ENCODE data around the gene CNPY4. TPM values are rescaled to one million over a fixed set of nuclear protein-coding genes. Genes with fewer than 3 reads are reported as not detected.

CNPY4 gene
- total and polyA plus RNA-seq, 2 donors (not counting 1 experiment from before 2014, with no cell fraction given) = 8.0 to 13.9 TPM

DNA sequence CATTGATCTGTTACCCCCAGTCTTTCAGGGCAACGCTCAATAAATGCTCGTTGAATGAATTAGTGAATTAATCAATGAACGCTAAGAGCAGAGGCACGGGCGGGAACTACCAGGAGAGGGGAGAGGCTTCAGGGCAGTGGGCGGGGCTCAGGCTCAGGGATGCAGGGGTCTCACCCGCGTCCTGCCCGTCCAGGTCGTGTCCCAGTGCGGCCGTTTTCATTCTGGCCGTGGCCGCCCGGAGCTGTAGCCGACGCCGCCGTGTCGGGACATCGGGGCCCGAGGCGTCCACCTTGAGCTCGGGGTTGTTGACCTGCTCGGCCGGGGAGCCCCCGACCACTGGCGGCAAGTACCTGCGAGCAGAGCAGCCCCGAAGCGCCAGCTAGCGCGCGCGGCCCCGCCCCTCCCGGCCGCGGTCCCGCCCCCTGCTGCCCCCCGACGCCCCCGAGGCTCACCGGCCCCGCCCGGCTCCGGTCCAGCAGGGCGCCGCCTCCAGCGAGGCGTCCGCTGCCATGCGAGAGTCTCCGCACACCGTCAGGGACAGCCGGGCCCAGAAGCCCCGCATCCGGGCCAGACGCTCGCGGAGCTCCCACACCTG, 51.8 kb downstream of the CNPY4 start:
- DNase-seq (peak; percentile 39), ATAC-seq (ENCODE audit: low read depth) (peak; percentile 58)
- CTCF ChIA-PET = interaction anchor here (0.8 to 1.8 kb wide), 4 partner anchors 19 to 181 kb away, joined by 3 to 9 read pairs (median 4); no protein-coding TSS in a partner anchor
- TF ChIP-seq EZH2 (IDR thresholded peaks at IDR 0.05; ENCODE audit: borderline replicate concordance, insufficient read depth, low read depth, low read length, poor library complexity, severe bottlenecking) (no peak), CTCF (IDR thresholded peaks at IDR 0.05) (no peak)
- no peak overlapping the region for H3K27ac Mint-ChIP-seq
- no peaks in the 10 kb centered on the region for H3K79me2 ChIP-seq (ENCODE audit: control insufficient read depth, insufficient read depth, low read length)
- peak overlapping the region; percentile 66 for H2AFZ ChIP-seq (ENCODE audit: insufficient read depth, low read depth, low read length, poor library complexity, severe bottlenecking)
- H3K9me3 Mint-ChIP-seq (ENCODE audit: insufficient read depth) = no peaks in the 10 kb centered on the region
- peaks cover 0 to 56% (median 36%) of the 10 kb centered on the region in 4 experiments for H3K27me3 ChIP-seq (replicated peaks in 1 of 4; ENCODE audit: control extremely low read depth in 1 of 4, control insufficient read depth in 3 of 4, insufficient read depth in 4 of 4, low read length in 3 of 4)
- no peaks in the 10 kb centered on the region for H3K36me3 ChIP-seq (replicated peaks in 1 of 2; ENCODE audit: control extremely low read depth in 1 of 2, control insufficient read depth in 1 of 2, extremely low read depth in 1 of 2, insufficient read depth in 2 of 2, low read length in 1 of 2)
- H3K4me2 ChIP-seq (replicated peaks; ENCODE audit: low read depth, low read length, poor library complexity, severe bottlenecking) = peak overlapping the region; percentile 94
- H3K27me3 Mint-ChIP-seq = peaks cover 48% of the 10 kb centered on the region
- H3K9me3 ChIP-seq (ENCODE audit: control extremely low read depth in 1 of 3, control insufficient read depth in 2 of 3, insufficient read depth in 1 of 3, low read length in 2 of 3) = peaks cover 0 to 7% (median 0%) of the 10 kb centered on the region in 3 donors
- H3K4me1 Mint-ChIP-seq = peaks cover 42% of the 10 kb centered on the region
- H3K4me3 ChIP-seq (ENCODE audit: control extremely low read depth in 1 of 5, extremely low read depth in 1 of 5, insufficient read depth in 1 of 5, low read depth in 2 of 5, low read length in 4 of 5) = peak overlapping the region in 4 of 5 experiments; percentile 17 to 52 (median 46)
- H4K20me1 ChIP-seq (ENCODE audit: control insufficient read depth, insufficient read depth, low read length, poor library complexity, severe bottlenecking) = peaks cover 5% of the 10 kb centered on the region
- peak overlapping the region; percentile 72 for H3K4me3 Mint-ChIP-seq
- POLR2A ChIA-PET = interaction anchor here (0.6 to 2.2 kb wide), 4 partner anchors 16 to 197 kb away, joined by 3 to 8 read pairs (median 4); partner anchors contain the start of gene LAMTOR4
- intact Hi-C loops (cut with micrococcal nuclease) = no loop called here
- H3K4me1 ChIP-seq (ENCODE audit: control insufficient read depth in 2 of 2, insufficient read depth in 2 of 2, low read length in 2 of 2) = peaks cover 39 to 42% of the 10 kb centered on the region in 2 donors
- 9% methylated on average over 61 of the region's 61 CpGs for WGBS (ENCODE audit: insufficient coverage)
- H3K27ac ChIP-seq (ENCODE audit: low read length in 2 of 2) = no peak overlapping the region
- peak overlapping the region; percentile 53 for H3K9ac ChIP-seq (ENCODE audit: low read length)

GRCh38 chr7:100171840-100172239, 52.4 kb downstream of the CNPY4 start:
- Histone ChIP-seq H4K20me1 (ENCODE audit: control insufficient read depth, insufficient read depth, low read length, poor library complexity, severe bottlenecking) (peaks cover 5% of the 10 kb centered on the region), H3K27ac (ENCODE audit: low read length in 2 of 2) (no peak overlapping the region), H2AFZ (ENCODE audit: insufficient read depth, low read depth, low read length, poor library complexity, severe bottlenecking) (peak overlapping the region; percentile 66), H3K4me2 (replicated peaks; ENCODE audit: low read depth, low read length, poor library complexity, severe bottlenecking) (peak overlapping the region; percentile 94), H3K4me3 (ENCODE audit: control extremely low read depth in 1 of 5, extremely low read depth in 1 of 5, insufficient read depth in 1 of 5, low read depth in 2 of 5, low read length in 4 of 5) (peak overlapping the region in 3 of 5 experiments; percentile 44 to 52 (median 48)), H3K9ac (ENCODE audit: low read length) (peak overlapping the region; percentile 53), H3K79me2 (ENCODE audit: control insufficient read depth, insufficient read depth, low read length) (no peaks in the 10 kb centered on the region), H3K36me3 (replicated peaks in 1 of 2; ENCODE audit: control extremely low read depth in 1 of 2, control insufficient read depth in 1 of 2, extremely low read depth in 1 of 2, insufficient read depth in 2 of 2, low read length in 1 of 2) (no peaks in the 10 kb centered on the region), H3K9me3 (ENCODE audit: control extremely low read depth in 1 of 3, control insufficient read depth in 2 of 3, insufficient read depth in 1 of 3, low read length in 2 of 3) (peaks cover 0 to 7% (median 0%) of the 10 kb centered on the region in 3 donors), H3K27me3 (replicated peaks in 1 of 4; ENCODE audit: control extremely low read depth in 1 of 4, control insufficient read depth in 3 of 4, insufficient read depth in 4 of 4, low read length in 3 of 4) (peaks cover 0 to 49% (median 32%) of the 10 kb centered on the region in 4 experiments), H3K4me1 (ENCODE audit: control insufficient read depth in 2 of 2, insufficient read depth in 2 of 2, low read length in 2 of 2) (peaks cover 42 to 43% of the 10 kb centered on the region in 2 donors)
- peaks cover 41% of the 10 kb centered on the region for H3K27me3 Mint-ChIP-seq
- no peak overlapping the region for H3K27ac Mint-ChIP-seq
- CTCF ChIA-PET = interaction anchor here (0.8 to 1.8 kb wide), 4 partner anchors 18 to 182 kb away, joined by 3 to 9 read pairs (median 4); no protein-coding TSS in a partner anchor
- intact Hi-C loops (cut with micrococcal nuclease) = no loop called here
- under 1% methylated on average over 14 of the region's 22 CpGs for WGBS (ENCODE audit: insufficient coverage)
- ATAC-seq (ENCODE audit: low read depth) (peak; percentile 8), DNase-seq (peak; percentile 36)
- peak overlapping the region; percentile 81 for H3K4me3 Mint-ChIP-seq
- TF ChIP-seq EZH2 (IDR thresholded peaks at IDR 0.05; ENCODE audit: borderline replicate concordance, insufficient read depth, low read depth, low read length, poor library complexity, severe bottlenecking) (peak; percentile 65), CTCF (IDR thresholded peaks at IDR 0.05) (no peak)
- POLR2A ChIA-PET = interaction anchor here (0.7 to 2.2 kb wide), 2 partner anchors 23 to 196 kb away, joined by 3 to 8 read pairs; partner anchors contain the start of gene LAMTOR4
- no peaks in the 10 kb centered on the region for H3K9me3 Mint-ChIP-seq (ENCODE audit: insufficient read depth)
- peaks cover 45% of the 10 kb centered on the region for H3K4me1 Mint-ChIP-seq

All from B cell (primary cell).